ENCODE results near the gene SPC25. TPM values are rescaled to one million over a fixed set of nuclear protein-coding genes. Genes with fewer than 3 reads are reported as not detected.

Gene SPC25
- total RNA-seq, 1 experiment from 2014 or later: 20.7 TPM

- H3K4me2 ChIP-seq: no peak overlapping the region
- H2AFZ ChIP-seq: no peak overlapping the region
- no peaks in the 10 kb centered on the region for H4K20me1 ChIP-seq (ENCODE audit: insufficient read depth)
- H3K36me3 ChIP-seq (ENCODE audit: low read depth): no peaks in the 10 kb centered on the region
- no peak for DNase-seq
- BruUV-seq (replicated peaks): no TSS peak
- no peaks in the 10 kb centered on the region for H3K9me3 ChIP-seq (ENCODE audit: insufficient read depth, low read depth)
- H3K4me1 ChIP-seq (replicated peaks; ENCODE audit: insufficient read depth): no peaks in the 10 kb centered on the region
- intact Hi-C loops (cut with micrococcal nuclease; ENCODE audit: unreplicated experiment): loop anchor here (1.0 to 5.0 kb wide), 3 partner anchors 148 to 803 kb away; no protein-coding TSS in a partner anchor
- ChIA-PET CTCF (interaction anchor here (1.1 kb wide), 1 partner anchor 574 kb away, joined by 3 read pairs; no protein-coding TSS in a partner anchor), POLR2A (ENCODE audit: unreplicated experiment) (no interaction called here)
- H3K27me3 ChIP-seq (ENCODE audit: insufficient read depth, low read depth): no peaks in the 10 kb centered on the region
- no peak overlapping the region for H3K27ac ChIP-seq
- H3K9me2 ChIP-seq (ENCODE audit: insufficient read depth): no peaks in the 10 kb centered on the region
- no peaks in the 10 kb centered on the region for H3F3A ChIP-seq (ENCODE audit: insufficient read depth, low read depth)
- H3K79me2 ChIP-seq (ENCODE audit: low read depth): no peaks in the 10 kb centered on the region
- TF ChIP-seq, protein P1, sequence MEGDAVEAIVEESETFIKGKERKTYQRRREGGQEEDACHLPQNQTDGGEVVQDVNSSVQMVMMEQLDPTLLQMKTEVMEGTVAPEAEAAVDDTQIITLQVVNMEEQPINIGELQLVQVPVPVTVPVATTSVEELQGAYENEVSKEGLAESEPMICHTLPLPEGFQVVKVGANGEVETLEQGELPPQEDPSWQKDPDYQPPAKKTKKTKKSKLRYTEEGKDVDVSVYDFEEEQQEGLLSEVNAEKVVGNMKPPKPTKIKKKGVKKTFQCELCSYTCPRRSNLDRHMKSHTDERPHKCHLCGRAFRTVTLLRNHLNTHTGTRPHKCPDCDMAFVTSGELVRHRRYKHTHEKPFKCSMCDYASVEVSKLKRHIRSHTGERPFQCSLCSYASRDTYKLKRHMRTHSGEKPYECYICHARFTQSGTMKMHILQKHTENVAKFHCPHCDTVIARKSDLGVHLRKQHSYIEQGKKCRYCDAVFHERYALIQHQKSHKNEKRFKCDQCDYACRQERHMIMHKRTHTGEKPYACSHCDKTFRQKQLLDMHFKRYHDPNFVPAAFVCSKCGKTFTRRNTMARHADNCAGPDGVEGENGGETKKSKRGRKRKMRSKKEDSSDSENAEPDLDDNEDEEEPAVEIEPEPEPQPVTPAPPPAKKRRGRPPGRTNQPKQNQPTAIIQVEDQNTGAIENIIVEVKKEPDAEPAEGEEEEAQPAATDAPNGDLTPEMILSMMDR (conservative IDR thresholded peaks at IDR 0.05): peak; percentile 73
- TF ChIP-seq EZH2 (IDR thresholded peaks at IDR 0.05; ENCODE audit: low read depth): no peak
- no peak overlapping the region for H3K4me3 ChIP-seq
Measured at GRCh38 chr2:168920504-168921157, 30.4 kb upstream of the SPC25 start.

- no peaks in the 10 kb centered on the region for H3K27me3 ChIP-seq (ENCODE audit: insufficient read depth, low read depth)
- no peaks in the 10 kb centered on the region for H3K36me3 ChIP-seq (ENCODE audit: low read depth)
- H4K20me1 ChIP-seq (ENCODE audit: insufficient read depth): no peaks in the 10 kb centered on the region
- ChIA-PET POLR2A (ENCODE audit: unreplicated experiment) (no interaction called here), CTCF (no interaction called here)
- H3K4me3 ChIP-seq: no peak overlapping the region
- no peak overlapping the region for H3K27ac ChIP-seq
- intact Hi-C loops (cut with micrococcal nuclease; ENCODE audit: unreplicated experiment): no loop called here
- no peak for DNase-seq
- H3K4me1 ChIP-seq (replicated peaks; ENCODE audit: insufficient read depth): no peaks in the 10 kb centered on the region
- H2AFZ ChIP-seq: no peak overlapping the region
- TF ChIP-seq, protein P1 (conservative IDR thresholded peaks at IDR 0.05): no peak
- no peak for TF ChIP-seq EZH2 (IDR thresholded peaks at IDR 0.05; ENCODE audit: low read depth)
- no peaks in the 10 kb centered on the region for H3K9me2 ChIP-seq (ENCODE audit: insufficient read depth)
- no peaks in the 10 kb centered on the region for H3F3A ChIP-seq (ENCODE audit: insufficient read depth, low read depth)
- no peaks in the 10 kb centered on the region for H3K9me3 ChIP-seq (ENCODE audit: insufficient read depth, low read depth)
- H3K79me2 ChIP-seq (ENCODE audit: low read depth): no peaks in the 10 kb centered on the region
- no peak overlapping the region for H3K4me2 ChIP-seq
- no TSS peak for BruUV-seq (replicated peaks)
Measured at GRCh38 chr2:168916331-168916675, 26.1 kb upstream of the SPC25 start.

GRCh38 chr2:168915441-168916330 lies 25.5 kb upstream of the SPC25 start:
- H3K27ac ChIP-seq: no peak overlapping the region
- H3F3A ChIP-seq (ENCODE audit: insufficient read depth, low read depth): no peaks in the 10 kb centered on the region
- H3K4me2 ChIP-seq: no peak overlapping the region
- H3K36me3 ChIP-seq (ENCODE audit: low read depth): no peaks in the 10 kb centered on the region
- TF ChIP-seq EZH2 (IDR thresholded peaks at IDR 0.05; ENCODE audit: low read depth): no peak
- TF ChIP-seq, protein P1 (conservative IDR thresholded peaks at IDR 0.05): no peak
- no peaks in the 10 kb centered on the region for H3K27me3 ChIP-seq (ENCODE audit: insufficient read depth, low read depth)
- H3K4me3 ChIP-seq: no peak overlapping the region
- no peaks in the 10 kb centered on the region for H3K79me2 ChIP-seq (ENCODE audit: low read depth)
- H3K9me2 ChIP-seq (ENCODE audit: insufficient read depth): no peaks in the 10 kb centered on the region
- CTCF ChIA-PET: no interaction called here
- no peak for DNase-seq
- BruUV-seq (replicated peaks): no TSS peak
- intact Hi-C loops (cut with micrococcal nuclease; ENCODE audit: unreplicated experiment): no loop called here
- POLR2A ChIA-PET (ENCODE audit: unreplicated experiment): interaction anchor here (0.6 kb wide), 1 partner anchor 9 kb away, joined by 4 read pairs; no protein-coding TSS in a partner anchor
- H4K20me1 ChIP-seq (ENCODE audit: insufficient read depth): no peaks in the 10 kb centered on the region
- no peaks in the 10 kb centered on the region for H3K4me1 ChIP-seq (replicated peaks; ENCODE audit: insufficient read depth)
- no peaks in the 10 kb centered on the region for H3K9me3 ChIP-seq (ENCODE audit: insufficient read depth, low read depth)
- no peak overlapping the region for H2AFZ ChIP-seq

All from PC-9 (cell line).